Stimulated activated CD8-positive, alpha-beta memory T cell treated with anti-CD3 and anti-CD28 coated beads, Interleukin-15, amount 100 ng/mL, for 4 hours (primary cell): ENCODE data around the gene MYH4.

Source experiments
- DNase-seq, 2 donors: peaks; one replicate each; pipeline ENCODE4 v3.0.0-alpha.2; 2020; ENCODE audit warnings: low read depth in 2 of 2

The MYH4 gene

GRCh38 chr17:10421900-10422542, 47.3 kb downstream of the MYH4 start, which contains the start of gene MYH8:
Gene MYH8, minus strand, starts transcription at chr17:10421950. Its CDS starts 1,723 bp downstream, at chr17:10420227.
- DNase-seq, result no peak

- DNase-seq, result no peak
These were observed 48.1 kb downstream of the MYH4 start for GRCh38 chr17:10421211-10421610.

- no peak for DNase-seq
These were observed 48.5 kb downstream of the MYH4 start for GRCh38 chr17:10420811-10421210.

GRCh38 chr17:10417431-10417830, 51.9 kb downstream of the MYH4 start:
- DNase-seq, result no peak

- DNase-seq, result no peak
These were observed 54.2 kb downstream of the MYH4 start for GRCh38 chr17:10415161-10415560.

- no peak for DNase-seq
These were observed 65.8 kb downstream of the MYH4 start for GRCh38 chr17:10403589-10403988.

- no peak for DNase-seq
These were observed 71.0 kb downstream of the MYH4 start for GRCh38 chr17:10398352-10398751.

- no peak for DNase-seq
These were observed 72.7 kb downstream of the MYH4 start for GRCh38 chr17:10396524-10397163.

- no peak for DNase-seq
These were observed 75.0 kb downstream of the MYH4 start for GRCh38 chr17:10394201-10394887.
